NCI-H748 (cell line): ENCODE results near the gene PTCHD4.

ENCODE experiments used
- DNase-seq: peaks from one replicate; lab custom pipeline; 2025; ENCODE audit not compliant: unreplicated experiment; lab: John Stamatoyannopoulos, UW

PTCHD4 gene

DNA sequence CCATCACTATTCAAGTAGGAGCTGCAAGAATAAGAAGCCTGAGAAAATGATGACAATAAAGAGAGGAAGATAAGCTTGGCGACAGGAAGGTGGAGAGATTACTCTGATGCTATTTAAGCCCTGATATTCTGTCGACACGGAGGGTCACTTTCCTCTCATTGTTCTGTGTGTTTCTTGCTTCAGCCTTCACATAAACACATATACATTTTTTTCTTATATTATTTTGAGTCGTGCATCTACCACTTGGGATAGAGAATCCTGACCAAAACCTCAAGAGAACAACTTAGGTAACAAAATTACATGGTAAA lies 10.5 kb downstream of the PTCHD4 start:
- DNase-seq, result no peak

GRCh38 chr6:48099713-48100587 lies 11.0 kb downstream of the PTCHD4 start:
- no peak for DNase-seq

DNA sequence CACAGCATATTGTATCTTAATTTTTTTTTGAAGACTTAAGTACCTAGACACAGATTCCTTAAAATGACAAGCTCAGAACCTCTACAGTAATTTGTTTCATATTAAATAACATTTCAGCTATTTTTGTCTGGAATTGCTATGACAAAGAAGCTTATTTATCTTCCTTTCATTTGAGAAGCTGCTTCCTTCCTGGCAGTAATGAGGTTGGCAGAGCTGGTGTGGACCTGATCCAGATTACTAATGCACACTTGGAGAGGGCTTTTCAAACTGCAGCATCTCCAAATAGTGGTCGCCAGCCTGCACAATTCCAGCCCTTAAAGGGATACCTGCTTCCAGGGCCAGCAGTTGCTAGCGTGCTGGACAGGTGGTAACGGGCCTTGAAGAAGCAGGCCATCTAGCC lies 12.1 kb downstream of the PTCHD4 start:
- peak; percentile 54 for DNase-seq

DNA sequence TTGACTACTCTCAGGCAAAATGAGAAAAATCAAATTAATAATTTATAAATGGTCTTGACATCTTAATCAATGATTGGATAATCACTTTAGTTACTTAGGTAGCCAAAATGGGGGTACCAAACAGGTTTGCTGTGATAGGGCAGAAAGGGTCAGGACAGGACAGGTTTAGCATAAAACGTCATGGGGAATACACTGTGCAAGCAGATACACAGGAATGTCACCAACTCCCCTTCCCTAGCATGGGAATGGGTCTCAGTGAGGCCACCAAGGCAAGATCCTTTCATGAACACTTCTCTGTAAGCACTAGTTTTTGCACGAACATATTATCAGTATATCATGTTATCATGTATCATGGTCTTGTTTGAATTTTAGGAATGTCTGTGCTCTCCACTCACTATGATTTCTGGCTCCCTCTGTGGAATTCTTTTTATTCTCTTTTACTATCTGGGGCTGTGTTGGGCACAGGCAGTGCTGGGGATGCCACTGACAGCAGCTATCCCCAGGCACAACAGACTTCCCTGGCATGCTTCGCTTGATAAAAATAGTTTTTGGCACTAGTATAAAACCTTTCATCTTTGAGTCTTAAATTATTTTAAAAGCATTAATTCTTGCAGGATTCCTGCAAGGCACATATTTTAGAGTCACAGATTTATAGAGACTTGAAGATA lies 18.3 kb downstream of the PTCHD4 start:
- DNase-seq, result no peak

DNA sequence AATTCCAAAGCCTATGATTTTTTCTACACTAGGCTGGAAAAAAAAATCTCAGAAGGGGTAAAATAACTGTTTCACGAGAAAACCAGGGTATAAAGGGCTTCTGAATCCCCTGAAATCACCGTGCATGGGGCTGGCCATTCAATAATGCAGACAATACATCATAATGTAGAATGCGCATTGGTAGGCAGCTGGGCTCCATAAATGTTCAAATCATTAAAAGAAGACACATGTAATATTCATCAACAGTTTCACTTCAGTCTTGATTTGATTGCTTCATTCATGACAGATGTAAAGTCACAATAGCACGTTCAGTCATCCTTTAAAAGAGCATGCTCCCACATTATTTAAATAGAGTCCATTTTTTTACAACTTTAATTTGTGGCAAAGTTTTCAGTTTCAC lies 20.5 kb downstream of the PTCHD4 start:
- DNase-seq, result no peak

GRCh38 chr6:48087448-48087847 lies 23.5 kb downstream of the PTCHD4 start:
- DNase-seq, result peak; percentile 81

- DNase-seq, result no peak
These were observed 24.8 kb downstream of the PTCHD4 start for GRCh38 chr6:48086187-48086586.

DNA sequence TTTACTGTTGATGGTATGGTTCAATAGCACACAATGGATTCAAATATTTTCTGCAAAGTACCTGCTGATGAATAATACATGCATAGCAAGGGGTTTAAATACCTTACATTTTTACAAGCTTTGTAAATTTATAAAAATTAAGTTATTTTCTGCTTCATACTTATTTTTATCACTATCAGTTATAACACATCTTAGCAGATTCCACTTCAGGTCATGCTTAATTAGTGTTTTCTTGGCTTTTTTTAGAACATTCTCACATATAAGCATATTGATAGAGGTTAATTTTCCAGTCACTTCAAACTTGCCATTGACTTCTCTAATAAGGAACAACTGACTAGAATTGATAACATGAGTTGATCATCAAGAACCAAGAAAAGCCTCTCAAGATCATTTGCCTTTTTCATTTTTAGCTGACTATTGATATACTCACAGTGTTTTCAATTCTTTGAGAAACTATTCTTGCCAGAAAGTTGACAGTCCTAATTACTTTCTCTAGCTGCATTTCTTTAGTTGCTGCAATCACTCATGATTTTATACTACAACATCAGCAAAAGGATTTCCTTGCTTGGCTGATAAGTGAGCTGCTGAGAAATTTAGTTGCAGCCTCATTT lies 25.8 kb downstream of the PTCHD4 start:
- no peak for DNase-seq

- DNase-seq, result no peak
These were observed 26.8 kb downstream of the PTCHD4 start for GRCh38 chr6:48084201-48084600.

DNA sequence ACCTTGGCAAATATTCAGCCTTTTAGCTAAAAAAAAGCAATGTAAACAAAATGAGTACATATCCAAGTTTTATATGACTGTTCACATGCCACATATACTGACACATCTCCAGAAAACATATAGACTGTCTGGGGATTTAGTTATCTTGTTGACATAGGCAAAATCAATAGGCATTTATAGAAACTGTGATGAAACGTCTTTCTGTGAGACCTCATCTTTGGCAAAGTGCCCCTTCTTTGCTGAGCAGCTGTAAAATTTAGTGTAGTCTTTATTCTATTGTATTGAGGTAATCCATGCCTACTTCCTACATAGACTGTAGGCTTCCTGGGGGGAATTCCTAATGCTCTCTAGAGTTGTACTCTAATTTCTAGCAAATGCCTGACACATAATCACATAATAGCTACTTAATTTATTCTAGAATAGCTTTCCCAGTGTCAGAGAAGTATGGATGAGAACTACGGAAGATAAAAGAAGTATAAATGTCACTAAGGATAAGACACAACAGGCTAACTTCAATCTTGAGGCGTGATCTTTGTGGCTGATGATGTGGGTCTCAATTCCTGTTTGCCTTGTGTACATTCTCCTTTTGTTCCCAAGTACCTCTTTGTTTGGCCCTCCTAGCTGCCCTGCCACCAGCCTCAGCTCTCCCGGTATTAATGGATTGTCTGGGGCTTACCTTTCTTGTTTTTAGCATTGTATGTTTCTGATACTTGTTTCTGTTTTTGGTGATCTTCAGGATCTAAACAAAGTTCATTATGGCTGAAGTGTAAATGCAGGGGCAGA lies 30.6 kb downstream of the PTCHD4 start:
- peak; percentile 97 for DNase-seq

DNA sequence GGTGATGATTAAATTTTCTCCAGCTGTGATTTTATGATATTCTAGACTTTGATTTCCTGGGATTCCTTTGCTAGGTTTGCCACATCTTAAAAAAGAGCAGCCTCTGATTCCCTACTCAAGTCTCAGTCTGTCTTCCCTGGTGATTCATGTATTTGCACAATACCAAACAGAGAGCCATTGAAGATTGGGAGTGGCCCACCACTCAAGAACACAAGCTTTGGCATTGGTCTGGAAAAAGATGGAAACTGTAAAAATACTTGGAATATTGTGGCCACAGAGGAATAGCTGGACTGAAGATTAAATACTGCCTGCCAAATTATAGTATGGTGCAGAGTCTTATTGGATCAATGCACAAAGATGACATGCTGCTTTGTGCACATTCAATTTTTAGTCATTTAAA lies 32.9 kb downstream of the PTCHD4 start:
- DNase-seq, result peak; percentile 14

DNA sequence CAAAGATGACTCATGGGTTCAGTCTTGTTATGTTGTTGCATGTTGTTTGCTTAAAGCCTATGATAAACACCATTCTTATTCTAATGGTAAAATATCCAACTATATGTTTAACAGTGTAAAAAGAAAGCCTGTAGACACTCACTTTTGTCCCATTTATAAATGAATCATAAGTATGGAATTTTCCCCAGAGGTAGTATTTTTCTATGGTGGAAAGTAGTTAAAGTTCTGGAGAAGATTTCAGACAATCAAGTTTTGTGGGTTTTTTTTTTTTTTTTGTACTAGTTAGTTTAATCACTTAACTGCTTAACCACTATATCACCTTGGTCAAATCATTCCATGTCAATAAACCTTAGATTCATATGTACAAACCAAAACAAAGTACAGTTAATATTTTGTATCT lies 35.8 kb downstream of the PTCHD4 start:
- DNase-seq, result no peak

DNA sequence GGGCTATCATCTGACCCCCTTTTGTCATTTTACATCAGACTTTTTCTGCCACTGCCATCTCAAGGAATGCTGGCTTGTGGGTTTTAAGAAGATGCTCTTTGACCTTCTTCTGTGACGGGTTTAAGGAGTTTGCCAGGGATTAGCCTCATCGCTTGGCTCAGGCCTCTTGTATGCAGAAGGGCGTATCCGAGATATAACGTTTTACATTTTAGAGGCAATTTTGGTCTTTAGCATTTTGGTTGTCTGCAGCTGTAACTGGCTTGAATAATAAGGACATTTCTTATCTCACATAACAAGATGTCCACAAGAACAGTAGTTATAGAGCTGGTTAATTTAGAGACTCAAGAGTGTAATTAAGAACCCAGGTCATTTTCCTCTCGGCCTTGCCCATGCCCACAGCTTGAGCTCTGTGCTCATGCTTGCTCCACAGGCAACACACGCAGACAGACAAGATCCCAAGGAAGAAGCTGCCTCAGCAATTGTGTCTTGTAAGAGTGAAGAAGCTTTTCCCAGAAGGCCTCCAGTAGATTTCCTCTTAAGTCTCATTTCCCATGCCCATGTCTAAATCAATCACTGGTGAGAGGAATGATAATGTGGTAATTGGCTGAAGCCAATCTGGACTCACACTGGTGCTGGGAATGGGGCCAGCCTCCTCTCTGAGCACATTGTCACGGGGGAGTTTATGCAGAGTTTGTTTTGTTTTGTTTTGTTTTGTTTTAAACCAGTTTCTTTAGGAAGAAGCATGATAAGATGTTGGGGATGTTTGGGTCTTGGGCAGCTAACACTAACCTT lies 36.8 kb downstream of the PTCHD4 start:
- no peak for DNase-seq

DNA sequence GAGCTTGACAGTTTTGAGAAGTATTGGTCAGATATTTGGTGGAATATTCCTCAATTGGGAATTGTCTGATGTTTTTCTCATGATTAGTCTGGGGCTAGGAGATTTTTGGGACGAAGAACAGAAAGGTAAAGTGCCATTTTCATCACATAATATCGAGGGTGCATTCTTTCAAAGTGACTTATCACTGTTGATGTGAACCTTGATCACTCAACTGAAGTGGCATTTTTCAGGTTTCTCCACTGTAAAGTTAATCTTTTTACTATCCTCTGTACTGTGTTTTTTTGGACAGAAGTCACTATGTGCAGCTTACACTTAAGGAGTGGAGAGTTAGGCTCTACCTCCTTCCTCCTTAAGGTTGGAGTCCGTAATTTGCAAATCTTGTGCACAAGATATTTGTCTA lies 39.2 kb downstream of the PTCHD4 start:
- no peak for DNase-seq

- DNase-seq, result peak; percentile 87
These were observed 41.7 kb downstream of the PTCHD4 start for GRCh38 chr6:48069280-48069679.

DNA sequence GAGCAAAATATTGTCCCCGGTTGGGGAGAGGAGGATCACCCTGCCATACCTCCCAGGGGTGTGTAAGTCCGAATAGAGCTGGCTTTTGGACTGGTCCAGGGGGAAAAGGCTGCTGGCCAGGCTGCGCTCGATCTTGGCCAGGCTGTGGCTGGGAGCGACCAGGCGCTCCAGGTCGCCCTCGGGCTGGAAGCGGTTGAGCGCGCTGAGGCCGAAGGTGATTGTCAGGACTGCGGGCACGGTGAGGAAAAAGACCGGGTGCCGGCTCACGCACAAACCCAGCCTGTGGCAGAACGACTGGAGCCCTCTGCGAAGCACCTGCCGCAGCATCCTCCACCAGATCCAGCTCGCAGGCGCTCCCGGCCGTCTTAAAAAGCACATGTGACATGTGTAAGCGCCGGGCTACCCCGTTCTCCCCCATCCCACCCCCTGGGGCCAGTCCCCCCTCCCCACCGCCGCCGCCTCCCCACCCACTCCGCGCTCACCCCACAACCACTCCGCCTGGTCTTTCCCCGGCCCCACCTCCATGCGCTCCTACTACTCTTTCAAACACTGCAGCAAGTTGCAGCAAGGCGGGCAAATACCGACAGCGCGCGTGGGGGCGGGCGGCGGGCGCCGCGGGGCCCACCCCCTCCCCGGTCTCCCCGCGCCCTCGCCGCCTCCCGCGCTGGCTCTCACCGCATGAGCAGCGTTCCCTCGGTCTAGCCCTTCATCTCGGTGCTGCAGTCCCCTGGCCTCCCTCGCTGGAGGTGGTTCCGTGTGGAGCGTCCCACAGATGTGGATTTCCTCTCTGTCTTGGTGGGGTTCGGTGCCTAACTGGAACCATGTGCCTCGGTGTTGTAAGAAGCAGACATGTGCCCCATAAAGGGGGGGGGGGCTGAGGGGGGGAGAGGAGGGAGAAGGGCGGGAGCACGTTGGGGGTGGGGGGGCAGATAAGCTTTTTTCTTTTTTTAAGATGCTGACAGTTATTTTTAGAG lies 42.4 kb downstream of the PTCHD4 start:
- peak; percentile 89 for DNase-seq

GRCh38 chr6:48067886-48068277 lies 43.1 kb downstream of the PTCHD4 start:
- DNase-seq, result no peak

DNA sequence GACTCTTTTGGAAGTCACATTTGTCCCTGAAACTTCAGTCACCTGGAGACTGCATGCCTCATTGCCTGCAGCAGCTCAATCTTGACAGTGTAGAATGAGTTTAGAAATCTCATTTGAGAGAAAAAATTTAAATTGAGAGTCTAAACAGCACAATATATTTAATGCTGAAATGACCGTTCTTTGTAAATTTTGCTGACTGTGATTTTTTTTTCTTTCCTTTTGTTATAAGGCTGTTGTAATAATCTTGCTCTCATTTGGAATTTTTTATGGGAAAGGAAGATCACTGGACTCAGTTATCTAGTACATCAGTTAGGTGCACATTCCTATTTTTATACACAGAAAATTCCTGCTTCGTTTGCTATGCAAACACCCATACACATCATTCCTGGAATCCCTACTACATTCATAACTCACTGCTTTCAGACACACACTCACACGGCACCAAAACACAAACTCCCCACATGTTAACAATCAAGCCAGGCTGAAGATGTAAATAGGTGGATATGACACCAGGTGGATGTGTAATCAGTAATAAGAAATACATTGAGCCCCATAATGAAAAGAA lies 43.8 kb downstream of the PTCHD4 start:
- DNase-seq, result peak; percentile 34
